HG03060 (cell line): ENCODE measurements around the gene MATR3.
"Not testable (repeated sequence)": the region's sequence is repeated elsewhere in the genome, so short reads cannot be mapped to it uniquely, and the experiment has no call there.

Experiments used
- ATAC-seq: cut with Tn5 transposase; IDR thresholded peaks from one replicate; pipeline ENCODE4 v1.9.1; 2021; ENCODE audit warnings: low read depth, moderate number of reproducible peaks; ENCODE audit not compliant: unreplicated experiment

MATR3 gene

GRCh38 chr5:139342423-139342723 is 48.8 kb downstream of the MATR3 start:
- ATAC-seq: peak; percentile 33

GRCh38 chr5:139343476-139343875 is 49.9 kb downstream of the MATR3 start:
- ATAC-seq: no peak

GRCh38 chr5:139344177-139344576 is 50.6 kb downstream of the MATR3 start:
- no peak for ATAC-seq

GRCh38 chr5:139345442-139345841 is 51.9 kb downstream of the MATR3 start:
- not testable (repeated sequence) for ATAC-seq

DNA sequence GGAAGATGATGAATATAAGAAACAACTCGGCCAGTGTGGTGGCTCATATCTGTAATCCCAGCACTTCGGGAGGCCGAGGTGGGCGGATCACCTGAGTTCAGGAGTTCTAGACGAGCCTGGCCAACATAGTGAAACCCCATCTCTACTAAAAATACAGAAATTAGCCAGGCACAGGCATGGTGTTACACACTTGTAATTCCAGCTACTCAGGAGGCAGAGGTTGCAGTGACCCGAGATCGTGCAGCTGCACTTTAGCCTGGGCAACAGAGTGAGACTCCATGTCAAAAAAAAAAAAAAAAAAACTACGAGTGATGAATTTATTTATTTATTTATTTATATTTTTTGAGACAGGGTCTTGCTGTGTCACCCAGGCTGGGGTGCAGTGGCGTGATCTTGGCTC is 54.3 kb downstream of the MATR3 start:
- ATAC-seq: not testable (repeated sequence)

DNA sequence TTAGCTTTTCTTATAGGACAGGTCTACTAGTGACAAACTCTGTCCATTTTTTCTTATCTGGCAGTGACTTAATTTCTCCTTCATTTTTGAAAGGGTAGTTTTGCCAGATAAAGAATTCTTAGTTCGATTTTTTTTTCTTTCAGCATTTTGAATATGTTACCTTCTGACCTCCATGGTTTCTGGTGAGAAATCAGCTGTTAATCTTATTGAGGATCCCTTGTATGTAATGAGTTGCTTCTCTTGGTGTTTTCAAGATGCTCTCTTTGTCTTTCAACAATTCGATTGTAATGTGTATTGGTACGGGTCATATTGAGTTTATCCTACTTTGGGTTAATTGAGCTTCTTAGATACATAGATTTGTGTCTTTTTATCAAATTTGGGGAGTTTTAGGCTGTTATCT is 60.6 kb downstream of the MATR3 start:
- no peak for ATAC-seq

- ATAC-seq: not testable (repeated sequence)
These were observed 62.4 kb downstream of the MATR3 start for GRCh38 chr5:139355900-139356299.

GRCh38 chr5:139358064-139358463 is 64.5 kb downstream of the MATR3 start:
- no peak for ATAC-seq

DNA sequence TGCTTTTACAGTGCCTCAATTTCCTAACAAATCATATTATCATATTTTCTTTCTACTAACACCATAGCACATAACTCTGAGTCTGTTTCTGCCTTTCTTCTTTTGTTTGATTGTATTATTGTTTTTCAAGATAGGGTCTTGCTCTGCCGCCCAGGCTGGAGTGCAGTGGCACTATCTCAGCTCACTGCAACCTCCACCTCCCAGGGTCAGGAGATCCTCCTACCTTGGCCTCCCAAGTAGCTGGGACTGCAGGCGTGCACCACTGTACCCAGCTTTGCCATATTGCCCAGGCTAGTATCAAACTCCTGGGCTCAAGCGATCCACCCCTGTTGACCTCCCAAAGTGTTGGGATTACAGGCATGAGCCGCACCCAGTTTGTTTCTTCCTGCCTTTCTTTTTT is 66.8 kb downstream of the MATR3 start:
- ATAC-seq: no peak

- ATAC-seq: no peak
These were observed 68.4 kb downstream of the MATR3 start for GRCh38 chr5:139361835-139362429.

GRCh38 chr5:139363937-139364336 is 70.4 kb downstream of the MATR3 start:
- ATAC-seq: no peak

DNA sequence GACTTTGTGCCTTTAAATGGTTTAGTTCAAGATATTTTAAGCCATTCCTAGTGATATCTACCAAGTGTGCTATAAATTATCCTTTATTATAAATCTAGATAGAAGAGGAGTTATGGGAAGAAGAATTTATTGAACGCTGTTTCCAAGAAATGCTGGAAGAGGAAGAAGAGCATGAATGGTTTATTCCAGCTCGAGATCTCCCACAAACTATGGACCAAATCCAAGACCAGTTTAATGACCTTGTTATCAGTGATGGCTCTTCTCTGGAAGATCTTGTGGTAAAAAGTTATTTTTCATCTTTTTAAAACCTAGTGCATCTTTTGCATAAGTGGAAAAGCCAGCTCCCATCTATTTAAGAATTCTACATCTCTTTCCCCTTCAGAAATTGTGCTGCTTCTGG is 70.9 kb downstream of the MATR3 start:
- ATAC-seq: no peak

DNA sequence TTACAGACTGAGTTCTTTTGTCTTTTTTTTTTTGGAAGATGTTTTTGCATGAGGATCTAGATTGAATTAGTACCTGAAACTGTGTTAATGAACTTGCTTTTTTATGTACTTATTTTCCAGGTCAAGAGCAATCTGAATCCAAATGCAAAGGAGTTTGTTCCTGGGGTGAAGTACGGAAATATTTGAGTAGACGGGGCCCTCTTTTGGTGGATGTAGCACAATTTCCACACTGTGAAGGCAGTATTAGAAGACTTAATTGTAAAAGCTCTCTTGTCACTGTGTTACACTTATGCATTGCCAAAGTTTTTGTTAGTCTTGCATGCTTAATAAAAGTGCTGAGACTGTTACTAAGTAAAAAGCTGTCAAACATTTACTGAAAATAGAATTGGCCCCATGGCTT is 75.1 kb downstream of the MATR3 start:
- ATAC-seq: no peak

DNA sequence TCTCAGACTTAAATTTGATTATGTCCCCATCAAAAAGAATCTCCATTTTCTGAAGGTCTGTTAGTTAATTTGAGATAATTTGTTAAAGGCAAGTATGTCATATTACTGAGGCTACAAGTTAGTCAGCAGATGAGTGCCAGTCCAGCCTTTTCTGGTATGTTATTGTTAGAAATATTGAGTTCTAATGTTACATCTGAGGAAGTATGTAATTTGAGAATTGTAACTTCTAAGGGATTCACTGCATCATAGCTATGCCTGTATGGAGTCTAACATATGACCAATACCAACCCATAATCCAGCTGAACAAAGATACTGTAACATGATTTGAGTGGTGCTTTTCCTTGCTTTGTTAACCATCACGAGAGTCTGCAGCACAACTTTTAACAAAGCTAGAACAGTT is 75.6 kb downstream of the MATR3 start:
- ATAC-seq: no peak

DNA sequence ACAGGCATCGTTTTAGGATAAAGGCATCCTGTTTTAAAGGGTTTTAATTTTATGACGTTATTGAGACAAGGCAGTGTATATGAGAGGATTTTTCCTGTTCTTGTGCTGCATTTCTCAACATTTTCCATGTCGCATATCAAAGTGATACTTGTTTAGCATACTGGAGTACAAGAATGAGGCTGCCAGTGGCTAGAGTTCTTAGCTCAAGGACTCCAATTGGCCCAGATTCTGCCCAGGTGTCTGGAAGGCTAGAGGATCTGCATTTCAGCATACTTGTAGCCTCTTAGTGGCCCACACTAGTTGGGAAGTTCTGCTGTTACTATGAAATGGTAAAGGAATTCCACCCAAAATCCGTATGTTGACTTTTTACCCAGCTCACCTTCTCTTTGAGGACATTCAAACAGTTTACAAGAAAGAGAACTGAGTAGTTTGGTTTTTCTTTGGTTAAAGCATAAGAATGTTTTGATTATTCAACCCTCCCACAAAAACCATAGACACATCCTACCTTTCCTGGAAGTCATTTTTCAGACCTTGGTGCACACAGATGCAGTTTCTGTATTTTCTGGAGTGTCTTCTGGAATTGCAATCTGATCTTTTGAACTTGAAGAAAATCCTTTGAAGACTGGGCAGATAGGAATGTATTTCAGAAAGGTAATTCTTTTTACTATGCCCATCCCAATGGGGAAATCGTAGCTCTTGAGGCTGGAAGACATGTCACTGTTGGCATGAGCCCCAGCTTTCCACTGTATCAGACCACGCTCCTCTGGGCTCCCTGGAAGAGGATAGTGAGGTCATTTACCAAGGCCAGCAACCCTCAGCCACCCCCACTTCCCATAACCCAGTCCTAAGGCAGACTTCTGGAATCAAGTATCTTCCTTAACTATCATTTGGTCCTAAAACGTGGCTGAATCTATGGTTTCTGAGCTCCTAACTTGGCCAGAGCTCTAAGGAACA is 78.2 kb downstream of the MATR3 start:
- no peak for ATAC-seq

DNA sequence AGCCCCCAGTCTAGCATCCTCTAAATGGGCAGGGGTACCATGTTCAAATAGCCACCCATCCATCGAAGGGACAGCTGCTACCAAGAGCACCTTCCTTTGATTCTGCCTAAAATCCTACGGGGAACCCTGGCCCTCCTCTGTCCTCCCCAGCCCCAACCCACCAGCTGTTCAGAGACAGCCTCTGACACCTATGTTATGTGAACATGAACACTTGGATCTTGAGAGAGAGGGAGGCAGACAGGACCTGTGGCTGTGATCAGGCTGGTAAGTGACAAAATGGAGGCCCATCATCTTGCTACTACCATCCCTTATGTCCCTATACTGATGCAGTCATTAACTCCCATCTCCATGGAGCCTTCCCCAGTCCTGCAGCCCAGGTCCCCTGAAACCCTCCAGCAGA is 81.4 kb downstream of the MATR3 start:
- ATAC-seq: no peak

DNA sequence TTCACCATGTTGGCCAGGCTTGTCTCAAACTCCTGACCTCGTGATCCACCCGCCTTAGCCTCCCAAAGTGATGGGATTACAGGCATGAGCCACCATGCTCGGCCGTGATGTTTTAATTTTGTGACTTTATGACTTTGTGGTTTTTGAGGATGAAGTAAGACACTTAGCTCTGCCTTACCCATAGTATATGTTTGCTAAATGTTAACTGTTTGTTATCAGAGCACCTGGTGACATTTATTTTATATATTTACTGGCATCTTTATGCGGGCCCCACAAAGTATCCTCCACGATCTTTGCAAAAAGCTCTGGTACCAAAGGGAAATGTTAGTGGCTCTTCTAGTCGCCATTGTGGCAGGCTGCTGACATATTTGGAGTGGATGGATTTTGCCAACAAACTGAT is 82.8 kb downstream of the MATR3 start:
- ATAC-seq: no peak

- no peak for ATAC-seq
These were observed 83.7 kb downstream of the MATR3 start for GRCh38 chr5:139377226-139377625.

DNA sequence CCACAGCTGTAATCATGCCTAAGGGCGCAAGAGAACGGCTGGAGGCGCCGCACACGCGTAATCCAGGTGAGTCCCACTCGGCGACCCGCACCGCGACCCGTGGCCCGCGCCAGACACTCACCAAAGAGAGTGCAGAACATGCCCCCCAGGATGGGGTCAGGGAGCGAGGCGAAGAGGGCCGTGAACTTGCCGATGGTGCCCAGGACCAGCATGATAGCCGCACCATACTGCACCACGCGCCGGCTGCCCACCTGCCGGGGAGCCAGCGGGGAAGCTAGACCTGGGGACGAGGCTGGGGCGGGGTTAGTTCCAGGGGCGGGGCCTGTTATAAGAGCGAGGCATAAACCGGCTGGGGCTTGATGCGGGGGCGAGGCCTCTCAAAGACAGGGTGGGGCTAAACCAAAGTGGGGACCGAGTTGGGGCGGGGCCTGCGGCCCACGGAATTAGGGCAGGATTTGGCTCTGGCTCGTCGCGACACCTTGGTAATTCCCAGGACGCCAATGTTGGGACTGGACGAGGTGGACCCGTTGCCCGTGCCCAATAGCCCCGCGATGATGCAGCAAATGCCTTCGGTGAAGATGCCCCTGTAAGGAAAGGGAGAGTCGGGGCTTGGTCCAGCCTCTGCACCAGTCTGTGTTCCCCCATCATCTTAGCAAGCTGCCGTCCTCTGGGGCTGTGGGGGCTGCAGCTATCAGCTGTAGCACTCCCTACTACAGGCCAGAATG is 84.7 kb downstream of the MATR3 start:
- no peak for ATAC-seq

DNA sequence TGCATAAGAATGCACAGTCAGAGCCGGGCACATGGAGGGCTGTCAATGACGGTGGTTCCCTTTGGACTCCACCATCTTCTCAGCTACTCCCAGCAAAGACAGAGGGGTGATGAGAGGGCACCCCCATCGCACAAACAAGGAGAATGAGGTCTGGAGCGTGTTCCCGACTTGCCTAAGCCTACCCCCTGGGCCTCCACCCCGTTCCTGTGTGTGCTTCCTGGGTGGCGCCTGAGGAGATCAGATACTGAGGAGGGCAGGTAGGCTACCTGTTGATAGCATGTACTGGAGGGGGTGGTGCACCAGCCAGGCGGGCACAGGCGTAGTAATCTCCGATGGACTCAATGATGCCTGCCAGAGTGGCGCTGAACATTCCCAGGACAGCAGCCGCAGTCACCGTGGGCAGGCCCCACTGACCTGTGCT is 85.4 kb downstream of the MATR3 start:
- ATAC-seq: no peak

DNA sequence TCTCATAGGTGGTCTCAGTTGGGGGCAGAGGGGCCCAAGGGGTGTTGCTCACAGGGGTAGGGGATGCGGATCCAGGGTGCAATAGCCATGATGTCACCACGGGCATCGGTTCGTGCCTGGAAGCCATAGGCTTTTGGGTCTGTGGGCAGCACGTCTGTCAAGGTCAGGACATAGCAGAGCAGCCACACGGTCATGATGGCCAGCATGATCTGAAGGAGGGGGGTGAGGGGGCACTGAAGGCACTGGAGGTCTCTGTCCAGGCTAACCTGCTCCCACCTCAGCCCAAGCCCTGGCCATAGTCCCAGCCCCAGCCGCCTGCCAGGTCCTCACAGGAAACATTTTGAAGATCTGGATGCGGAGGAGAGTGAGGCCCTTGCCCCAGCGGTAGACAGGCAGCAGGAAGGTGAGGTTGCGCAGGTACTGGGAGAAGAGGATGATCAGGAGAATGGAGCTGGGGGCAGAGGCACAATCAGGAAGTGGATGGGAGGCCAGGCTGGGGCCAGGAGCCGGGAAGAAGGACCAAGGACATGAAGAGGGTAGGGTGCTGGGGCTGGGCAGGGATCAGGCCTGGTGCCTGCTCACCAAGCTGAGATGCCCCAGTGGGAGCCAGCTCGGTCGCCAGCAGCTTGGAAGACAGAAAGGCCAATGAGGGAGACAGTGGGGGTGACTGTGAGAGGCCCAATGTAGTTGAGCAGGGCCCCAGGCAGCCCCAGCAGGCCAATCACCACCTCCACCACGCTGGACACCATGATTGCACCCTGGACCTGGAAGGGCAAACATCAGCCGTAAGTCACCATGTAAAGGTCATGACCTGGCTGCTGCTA is 86.3 kb downstream of the MATR3 start:
- no peak for ATAC-seq
